Activated naive CD8-positive, alpha-beta T cell treated with anti-CD3 and anti-CD28 coated beads for 36 hours (primary cell): ENCODE measurements around the gene GFAP. TPM values are rescaled to one million over a fixed set of nuclear protein-coding genes. Genes with fewer than 3 reads are reported as not detected.
A peak's percentile ranks its signal among the peaks of the same experiment; 100 is the strongest.

Experiments used
- DNase-seq: peaks from one replicate; pipeline ENCODE4 v3.0.0; 2021
- H3K27ac Mint-ChIP-seq: one replicate; pipeline ENCODE4 v1.8.0; 2022; ENCODE audit warnings: mild to moderate bottlenecking, moderate library complexity, mixed read lengths
- H3K27me3 Mint-ChIP-seq: one replicate; pipeline ENCODE4 v1.8.0; 2022; ENCODE audit warnings: mild to moderate bottlenecking, mixed read lengths
- H3K36me3 Mint-ChIP-seq: one replicate; pipeline ENCODE4 v1.8.0; 2021; ENCODE audit warnings: mild to moderate bottlenecking, mixed read lengths
- H3K4me1 Mint-ChIP-seq: one replicate; pipeline ENCODE4 v1.8.0; 2021; ENCODE audit warnings: mixed read lengths
- H3K4me3 Mint-ChIP-seq: one replicate; pipeline ENCODE4 v1.8.0; 2022; ENCODE audit warnings: mild to moderate bottlenecking, moderate library complexity, mixed read lengths
- H3K9me3 Mint-ChIP-seq: one replicate; pipeline ENCODE4 v1.8.0; 2022; ENCODE audit warnings: mixed read lengths
- total RNA-seq, 2 experiments: library from RNA; stranded (reverse); gene quantifications; one replicate each; pipeline ENCODE4 v1.2.3, GENCODE V29; 2021

Gene GFAP
- total RNA-seq, 2 experiments from 2014 or later, result not detected

DNA sequence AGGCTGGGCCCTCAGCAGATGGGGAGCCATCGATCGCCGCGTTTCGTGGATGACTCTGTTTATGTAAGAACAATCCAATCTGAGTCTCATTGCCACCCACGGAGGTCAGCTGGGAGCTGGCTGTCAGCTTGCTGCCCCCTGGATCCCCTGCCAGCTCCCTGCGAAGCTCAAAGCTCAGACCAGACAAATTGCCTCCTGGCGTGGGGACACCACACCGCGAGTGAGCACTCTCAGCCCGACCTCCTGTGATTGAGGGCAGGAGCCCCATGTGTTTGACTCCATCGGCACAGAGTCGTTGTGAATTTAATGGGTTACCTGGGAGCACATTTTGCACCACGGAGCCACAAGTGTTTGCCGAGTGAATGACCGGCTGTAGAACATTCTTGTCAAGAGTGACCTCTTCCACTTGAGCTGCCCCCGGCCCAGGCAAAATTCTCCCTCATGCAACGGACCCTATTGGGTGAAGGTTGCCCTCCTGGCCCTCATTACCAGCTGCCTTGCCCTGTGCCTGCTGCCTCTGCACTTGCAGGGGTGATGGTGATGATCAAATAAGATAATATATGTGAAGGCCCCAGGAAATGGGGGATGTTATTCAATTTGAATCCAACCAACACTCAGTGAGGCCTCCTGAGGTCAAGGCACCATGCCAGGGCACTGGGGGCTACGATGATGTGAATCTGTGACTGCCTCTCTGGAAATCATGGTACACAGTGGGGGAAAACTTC lies 7.6 kb upstream of the GFAP start:
- Mint-ChIP-seq H3K27me3 (peaks cover 20% of the 10 kb centered on the region), H3K4me1 (peaks cover 4% of the 10 kb centered on the region), H3K4me3 (no peak overlapping the region), H3K9me3 (no peaks in the 10 kb centered on the region), H3K36me3 (peaks cover 15% of the 10 kb centered on the region), H3K27ac (no peak overlapping the region)
- DNase-seq, result no peak

DNA sequence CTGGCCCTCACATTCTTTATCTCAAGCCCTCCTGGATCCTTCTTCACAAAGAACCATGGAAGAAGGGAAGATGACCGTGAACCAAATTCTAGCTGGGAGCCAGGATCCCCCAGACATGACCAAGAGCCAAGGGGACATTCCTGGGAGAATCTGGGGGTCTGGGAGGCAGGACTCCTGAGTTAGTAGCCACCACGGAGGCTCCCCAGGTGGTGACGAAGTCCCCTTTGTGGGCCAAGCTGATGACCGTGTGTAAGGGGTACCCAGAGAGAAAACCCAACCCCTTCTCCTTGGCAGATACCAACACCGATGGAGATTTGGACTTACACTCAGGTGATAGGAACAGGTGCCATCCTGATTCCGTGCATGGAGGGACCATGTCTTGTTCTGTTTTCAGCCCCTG lies 6.8 kb upstream of the GFAP start:
- H3K4me3 Mint-ChIP-seq, result no peak overlapping the region
- H3K36me3 Mint-ChIP-seq, result peaks cover 8% of the 10 kb centered on the region
- no peak for DNase-seq
- H3K9me3 Mint-ChIP-seq, result no peaks in the 10 kb centered on the region
- no peak overlapping the region for H3K27ac Mint-ChIP-seq
- H3K4me1 Mint-ChIP-seq, result peaks cover 4% of the 10 kb centered on the region
- peaks cover 20% of the 10 kb centered on the region for H3K27me3 Mint-ChIP-seq

DNA sequence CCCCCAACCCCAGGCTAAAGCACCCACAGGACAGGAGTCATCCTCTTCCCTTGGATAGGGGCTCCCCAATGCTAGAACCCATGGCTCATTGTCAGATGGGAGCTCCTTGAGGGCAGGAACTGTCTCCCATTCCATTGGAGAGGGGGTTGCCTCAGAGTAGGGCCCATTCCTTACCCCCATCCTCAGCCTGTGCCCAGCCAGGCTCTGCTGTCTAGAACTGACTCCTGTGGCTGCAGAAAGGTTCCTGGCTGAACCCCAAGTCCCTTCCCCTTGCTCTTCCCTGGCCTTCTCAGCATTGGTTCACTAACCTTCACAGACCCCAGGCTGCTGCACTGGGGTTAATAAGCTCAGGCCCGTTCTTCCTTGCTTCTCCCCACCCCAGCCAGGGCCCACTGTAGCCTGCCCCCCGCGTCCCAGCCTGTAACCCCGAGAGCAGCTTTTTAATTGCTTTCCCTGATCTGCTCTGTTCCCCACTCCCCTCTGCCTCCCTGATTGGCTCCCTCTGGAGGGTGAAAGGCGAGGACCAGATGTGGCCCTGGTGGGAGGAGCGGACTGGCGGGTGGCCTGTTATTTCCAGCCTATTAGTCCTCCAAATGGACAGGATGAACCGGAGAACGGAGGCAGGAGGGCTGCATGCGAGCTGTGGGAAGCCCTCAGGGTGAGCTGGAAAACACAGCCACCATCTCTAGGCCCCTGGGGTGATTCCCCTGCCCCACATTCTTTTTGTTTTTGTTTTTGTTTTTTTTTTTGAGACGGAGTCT lies 6.0 kb upstream of the GFAP start:
- no peak overlapping the region for H3K4me3 Mint-ChIP-seq
- H3K27ac Mint-ChIP-seq, result no peak overlapping the region
- no peak for DNase-seq
- no peaks in the 10 kb centered on the region for H3K9me3 Mint-ChIP-seq
- peaks cover 6% of the 10 kb centered on the region for H3K36me3 Mint-ChIP-seq
- peaks cover 20% of the 10 kb centered on the region for H3K27me3 Mint-ChIP-seq
- H3K4me1 Mint-ChIP-seq, result peaks cover 4% of the 10 kb centered on the region

DNA sequence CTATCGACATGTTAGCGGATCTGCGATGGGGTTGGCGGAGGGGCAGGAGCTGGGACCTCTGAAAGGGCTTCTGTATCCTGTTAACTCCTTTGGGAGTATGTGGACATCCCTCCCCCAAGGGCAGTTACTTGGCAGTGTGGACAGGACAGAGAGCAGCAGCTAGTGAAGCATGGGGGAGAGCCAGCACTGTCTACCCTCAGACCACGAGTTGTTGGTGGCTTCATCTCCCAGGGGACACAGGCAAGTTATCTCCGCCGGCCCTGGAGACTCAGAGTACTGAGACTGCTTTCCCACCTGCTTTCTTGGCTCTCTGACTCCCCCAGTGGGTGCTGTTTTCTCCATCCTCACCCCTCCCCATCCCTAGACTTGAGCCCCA lies 5.3 kb upstream of the GFAP start:
- Mint-ChIP-seq H3K27ac (no peak overlapping the region), H3K36me3 (no peaks in the 10 kb centered on the region), H3K9me3 (no peaks in the 10 kb centered on the region), H3K4me3 (no peak overlapping the region), H3K27me3 (peaks cover 20% of the 10 kb centered on the region), H3K4me1 (peaks cover 4% of the 10 kb centered on the region)
- no peak for DNase-seq

DNA sequence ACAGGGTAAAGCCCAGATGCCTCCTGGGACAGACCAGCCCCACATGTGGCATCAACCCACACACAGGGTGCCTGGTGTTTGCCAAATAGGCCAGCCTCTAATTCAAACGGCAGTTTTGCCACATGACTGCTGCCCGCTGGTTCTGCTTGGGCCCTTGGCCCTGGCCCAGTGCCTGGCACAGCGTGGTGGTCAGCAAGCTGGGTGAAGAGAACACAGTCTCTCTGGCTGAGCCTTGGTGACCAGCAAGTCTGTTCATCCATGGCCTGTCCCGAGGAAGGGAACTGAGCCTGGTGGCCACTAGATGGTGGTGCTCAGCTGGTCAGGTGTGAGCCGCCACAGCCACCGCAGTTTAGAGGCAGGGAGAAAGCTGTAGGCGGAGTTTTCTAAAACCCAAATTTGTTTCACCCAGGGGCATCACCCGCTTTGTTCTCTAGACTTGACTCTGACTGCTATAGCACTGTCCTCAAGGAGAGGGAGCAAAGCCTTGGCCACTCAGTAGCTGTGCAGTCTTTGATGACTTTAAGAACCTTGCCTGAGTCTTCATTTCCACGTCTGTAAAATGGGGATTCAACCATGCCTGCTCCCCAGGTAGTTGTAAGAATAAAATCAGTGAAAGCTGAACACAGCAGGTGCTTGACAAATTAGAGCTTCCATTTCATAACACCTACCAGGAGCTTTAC lies 4.7 kb upstream of the GFAP start:
- Mint-ChIP-seq H3K27ac (no peak overlapping the region), H3K4me3 (no peak overlapping the region), H3K27me3 (peaks cover 20% of the 10 kb centered on the region), H3K9me3 (no peaks in the 10 kb centered on the region), H3K36me3 (no peaks in the 10 kb centered on the region), H3K4me1 (peaks cover 4% of the 10 kb centered on the region)
- DNase-seq, result peak; percentile 63

DNA sequence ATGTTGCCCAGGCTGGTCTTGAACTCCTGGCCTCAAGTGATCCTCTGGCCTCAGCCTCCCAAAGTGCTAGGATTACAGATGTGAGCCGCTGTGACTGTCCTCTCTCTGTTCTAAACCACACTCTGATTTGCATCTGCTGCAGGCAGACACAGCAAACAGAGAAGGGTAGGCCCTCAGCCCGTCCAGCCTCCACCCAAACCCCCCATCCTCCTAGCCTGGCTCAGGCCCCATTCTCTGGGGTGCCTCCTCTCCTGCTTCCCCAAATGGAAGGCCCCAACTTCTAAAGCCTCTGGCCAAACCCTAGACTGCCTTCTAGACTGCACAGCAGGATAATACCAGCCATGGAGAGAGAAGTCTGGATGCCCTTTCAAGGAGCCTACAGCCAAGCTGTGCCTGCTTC lies 4.1 kb upstream of the GFAP start:
- no peaks in the 10 kb centered on the region for H3K36me3 Mint-ChIP-seq
- peaks cover 4% of the 10 kb centered on the region for H3K4me1 Mint-ChIP-seq
- H3K27me3 Mint-ChIP-seq, result peaks cover 25% of the 10 kb centered on the region
- no peak for DNase-seq
- H3K4me3 Mint-ChIP-seq, result no peak overlapping the region
- no peak overlapping the region for H3K27ac Mint-ChIP-seq
- H3K9me3 Mint-ChIP-seq, result no peaks in the 10 kb centered on the region

DNA sequence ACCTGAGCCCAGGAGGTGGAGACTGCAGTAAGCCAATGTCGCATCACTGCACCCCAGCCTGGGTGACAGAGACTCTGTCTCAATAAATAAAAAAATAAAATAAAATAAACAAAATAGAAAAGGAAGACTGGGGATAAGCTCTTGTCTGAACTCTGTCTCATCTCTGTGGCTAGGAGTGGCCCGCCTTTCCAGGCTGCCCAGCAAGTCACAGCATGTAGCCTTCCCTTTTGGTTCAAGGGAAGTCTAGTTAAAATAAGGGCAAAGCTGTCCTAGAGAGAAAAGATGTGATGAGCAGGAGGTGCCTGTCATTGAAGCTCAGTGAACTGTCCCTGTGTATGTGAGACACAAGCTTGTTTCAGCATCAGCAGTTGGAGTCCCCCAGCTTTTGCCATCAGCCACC lies 2.7 kb upstream of the GFAP start:
- Mint-ChIP-seq H3K4me1 (peaks cover 4% of the 10 kb centered on the region), H3K36me3 (no peaks in the 10 kb centered on the region), H3K4me3 (no peak overlapping the region), H3K27ac (no peak overlapping the region), H3K27me3 (peaks cover 28% of the 10 kb centered on the region), H3K9me3 (no peaks in the 10 kb centered on the region)
- DNase-seq, result no peak

DNA sequence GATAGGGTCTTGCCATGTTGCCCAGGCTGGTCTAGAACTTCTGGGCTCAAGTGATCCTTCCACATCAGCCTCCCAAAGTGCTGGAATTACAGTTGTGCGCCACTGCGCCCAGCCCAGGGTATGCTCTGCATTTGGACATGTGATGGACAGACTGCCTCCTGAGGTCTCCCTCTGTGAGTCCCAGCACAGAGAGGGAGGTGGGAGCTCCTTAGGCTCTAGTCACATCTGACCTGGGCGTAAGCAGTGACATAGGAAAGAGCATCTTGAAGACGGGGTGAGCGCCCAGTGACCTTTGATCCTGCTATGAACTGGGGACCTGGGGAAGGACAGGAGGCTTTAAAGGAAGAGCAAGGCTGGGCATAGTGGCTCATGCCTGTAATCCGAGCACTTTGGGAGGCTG lies 2.2 kb upstream of the GFAP start:
- no peak for DNase-seq

DNA sequence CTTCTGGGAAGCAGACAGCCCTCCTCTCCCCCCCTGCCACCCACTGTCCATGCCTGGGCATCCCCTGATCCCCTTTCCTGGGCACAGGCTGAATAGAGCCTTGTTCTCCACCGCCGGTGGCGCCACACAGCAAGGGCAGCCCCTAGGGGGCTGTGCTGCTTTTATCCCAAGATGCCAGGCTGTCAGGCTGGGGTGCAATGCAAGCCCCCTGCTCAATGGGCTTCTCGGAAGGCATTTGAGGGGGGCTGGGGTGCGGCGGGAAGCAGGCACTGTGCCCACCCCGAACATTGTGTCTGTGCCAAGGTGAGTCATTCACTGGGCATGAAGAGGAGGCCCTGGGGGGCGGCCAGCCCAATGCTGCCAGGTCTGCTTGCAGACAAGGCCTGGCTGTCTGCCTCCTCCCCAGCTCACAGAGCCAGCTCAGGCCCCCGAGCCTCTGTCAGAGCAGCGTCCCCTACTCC lies 1.5 kb upstream of the GFAP start:
- Mint-ChIP-seq H3K4me1 (peaks cover 4% of the 10 kb centered on the region), H3K27ac (no peak overlapping the region), H3K27me3 (peaks cover 32% of the 10 kb centered on the region), H3K4me3 (no peak overlapping the region), H3K9me3 (no peaks in the 10 kb centered on the region), H3K36me3 (no peaks in the 10 kb centered on the region)
- no peak for DNase-seq

More for the DNA sequence above, 2.2 kb upstream of the GFAP start:
- H3K9me3 Mint-ChIP-seq, result no peaks in the 10 kb centered on the region
- H3K27ac Mint-ChIP-seq, result no peak overlapping the region
- no peak overlapping the region for H3K4me3 Mint-ChIP-seq
- H3K4me1 Mint-ChIP-seq, result peaks cover 4% of the 10 kb centered on the region
- no peaks in the 10 kb centered on the region for H3K36me3 Mint-ChIP-seq
- peaks cover 28% of the 10 kb centered on the region for H3K27me3 Mint-ChIP-seq

DNA sequence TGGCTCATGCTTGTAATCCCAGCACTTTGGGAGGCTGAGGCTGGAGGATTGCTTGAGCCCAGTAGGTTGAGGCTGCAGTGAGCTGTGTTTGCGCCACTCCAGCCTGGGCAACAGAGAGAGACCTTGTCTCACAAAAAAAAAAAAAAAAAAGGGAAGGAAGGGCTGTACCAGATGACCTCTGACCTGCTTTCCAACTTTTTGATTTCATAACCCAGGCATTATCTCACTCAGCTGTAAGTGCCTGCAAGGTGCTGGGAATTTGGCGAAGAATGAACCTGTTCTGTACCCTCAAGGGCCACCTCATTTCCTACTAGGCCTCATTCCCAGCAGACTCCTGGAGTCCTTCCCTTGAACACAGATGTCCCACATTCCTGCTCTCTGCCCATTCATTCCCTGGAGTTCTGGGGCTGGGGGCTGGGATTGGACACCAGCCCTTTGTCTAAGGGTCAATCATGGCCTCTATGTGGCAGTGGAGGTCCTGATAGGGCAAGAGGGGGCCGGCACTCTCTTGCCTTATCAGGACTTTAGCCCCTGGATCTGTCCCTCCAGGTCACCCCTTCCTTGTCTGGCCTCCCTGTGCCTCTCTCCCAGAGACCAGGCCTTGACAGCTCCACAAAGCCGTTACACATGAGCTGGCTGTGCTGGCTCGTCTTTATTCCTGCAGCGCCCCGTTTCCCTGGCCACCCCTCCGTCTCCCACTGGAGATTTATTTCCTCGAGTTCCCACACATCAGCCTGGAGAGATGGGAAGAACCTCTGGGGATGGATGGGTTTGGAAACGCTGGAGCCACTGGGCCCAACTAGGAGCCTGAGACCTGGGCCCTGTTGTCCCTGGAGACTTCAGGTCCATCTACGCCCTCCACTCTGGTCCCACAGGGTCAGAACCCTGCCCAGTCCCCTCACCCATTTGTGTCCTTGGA lies 821 bp upstream of the GFAP start:
- Mint-ChIP-seq H3K4me3 (no peak overlapping the region), H3K36me3 (no peaks in the 10 kb centered on the region), H3K27ac (no peak overlapping the region), H3K4me1 (peaks cover 5% of the 10 kb centered on the region), H3K9me3 (no peaks in the 10 kb centered on the region), H3K27me3 (peaks cover 33% of the 10 kb centered on the region)
- DNase-seq, result no peak

DNA sequence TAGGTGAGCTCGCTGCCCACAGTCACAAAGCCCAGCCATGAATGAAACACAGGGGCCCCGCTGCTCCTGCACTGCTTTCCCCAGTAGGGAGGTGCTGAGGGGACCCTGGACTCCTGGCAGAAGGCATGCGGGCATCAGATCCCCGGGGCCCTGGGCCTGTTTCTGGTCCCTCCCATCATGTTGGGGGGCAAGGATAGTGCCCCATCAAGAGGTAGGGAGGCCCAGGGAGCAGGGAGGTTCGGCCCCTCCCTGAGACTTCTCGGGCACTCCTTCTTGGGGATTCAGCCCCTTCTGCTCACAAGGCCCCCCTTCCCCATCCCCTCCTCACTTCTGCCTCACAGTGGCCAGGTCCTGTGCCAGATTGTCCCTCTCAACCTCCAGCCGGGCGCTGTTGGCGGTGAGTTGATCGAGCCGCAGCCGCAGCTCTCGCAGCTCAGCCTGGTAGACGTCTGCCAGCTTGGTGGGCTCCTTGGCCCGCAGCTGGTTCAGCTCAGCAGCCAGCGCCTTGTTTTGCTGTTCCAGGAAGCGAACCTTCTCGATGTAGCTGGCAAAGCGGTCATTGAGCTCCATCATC lies 515 bp downstream of the GFAP start:
- Mint-ChIP-seq H3K27me3 (peaks cover 38% of the 10 kb centered on the region), H3K4me1 (peaks cover 5% of the 10 kb centered on the region), H3K9me3 (no peaks in the 10 kb centered on the region), H3K27ac (no peak overlapping the region), H3K36me3 (no peaks in the 10 kb centered on the region), H3K4me3 (no peak overlapping the region)
- no peak for DNase-seq

DNA sequence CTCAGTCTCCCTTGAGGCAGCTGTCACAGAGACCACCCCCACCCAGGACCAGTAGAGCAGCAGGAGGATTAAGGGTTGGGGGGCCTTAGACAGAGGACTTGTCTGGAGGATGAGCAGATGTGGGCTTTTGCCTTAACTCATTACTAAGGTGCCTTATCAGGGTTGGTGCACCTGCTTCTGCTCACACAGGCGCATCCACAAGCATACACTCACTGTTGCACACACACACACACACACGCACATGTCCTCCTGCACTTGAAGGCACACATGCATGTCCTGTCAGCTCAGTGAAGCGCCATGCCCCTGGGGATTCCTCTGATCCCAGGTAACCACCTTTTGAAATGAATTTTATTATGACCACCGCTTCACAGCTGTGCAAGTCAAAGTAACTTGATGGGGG lies 1.2 kb downstream of the GFAP start:
- H3K36me3 Mint-ChIP-seq, result no peaks in the 10 kb centered on the region
- H3K4me1 Mint-ChIP-seq, result peaks cover 5% of the 10 kb centered on the region
- H3K9me3 Mint-ChIP-seq, result no peaks in the 10 kb centered on the region
- no peak overlapping the region for H3K27ac Mint-ChIP-seq
- no peak for DNase-seq
- peaks cover 38% of the 10 kb centered on the region for H3K27me3 Mint-ChIP-seq
- H3K4me3 Mint-ChIP-seq, result no peak overlapping the region

DNA sequence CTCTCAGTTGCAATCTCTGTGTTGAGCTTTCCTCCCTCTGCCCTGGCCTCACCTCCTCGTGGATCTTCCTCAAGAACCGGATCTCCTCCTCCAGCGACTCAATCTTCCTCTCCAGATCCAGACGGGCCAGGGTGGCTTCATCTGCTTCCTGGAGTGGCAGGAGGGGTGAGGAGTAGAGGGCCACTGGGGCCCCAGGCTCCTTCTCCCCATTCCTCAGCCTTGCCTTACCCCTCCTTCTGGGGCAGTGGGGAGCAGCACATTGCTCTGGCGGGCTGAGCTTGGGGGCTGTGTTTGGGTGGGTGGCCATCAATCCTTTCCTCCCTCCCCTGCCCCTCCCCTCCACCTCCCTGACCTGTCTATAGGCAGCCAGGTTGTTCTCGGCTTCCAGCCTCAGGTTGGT lies 1.6 kb downstream of the GFAP start:
- Mint-ChIP-seq H3K4me3 (no peak overlapping the region), H3K9me3 (no peaks in the 10 kb centered on the region), H3K36me3 (no peaks in the 10 kb centered on the region), H3K27ac (no peak overlapping the region), H3K4me1 (peaks cover 5% of the 10 kb centered on the region), H3K27me3 (peaks cover 38% of the 10 kb centered on the region)
- DNase-seq, result no peak

DNA sequence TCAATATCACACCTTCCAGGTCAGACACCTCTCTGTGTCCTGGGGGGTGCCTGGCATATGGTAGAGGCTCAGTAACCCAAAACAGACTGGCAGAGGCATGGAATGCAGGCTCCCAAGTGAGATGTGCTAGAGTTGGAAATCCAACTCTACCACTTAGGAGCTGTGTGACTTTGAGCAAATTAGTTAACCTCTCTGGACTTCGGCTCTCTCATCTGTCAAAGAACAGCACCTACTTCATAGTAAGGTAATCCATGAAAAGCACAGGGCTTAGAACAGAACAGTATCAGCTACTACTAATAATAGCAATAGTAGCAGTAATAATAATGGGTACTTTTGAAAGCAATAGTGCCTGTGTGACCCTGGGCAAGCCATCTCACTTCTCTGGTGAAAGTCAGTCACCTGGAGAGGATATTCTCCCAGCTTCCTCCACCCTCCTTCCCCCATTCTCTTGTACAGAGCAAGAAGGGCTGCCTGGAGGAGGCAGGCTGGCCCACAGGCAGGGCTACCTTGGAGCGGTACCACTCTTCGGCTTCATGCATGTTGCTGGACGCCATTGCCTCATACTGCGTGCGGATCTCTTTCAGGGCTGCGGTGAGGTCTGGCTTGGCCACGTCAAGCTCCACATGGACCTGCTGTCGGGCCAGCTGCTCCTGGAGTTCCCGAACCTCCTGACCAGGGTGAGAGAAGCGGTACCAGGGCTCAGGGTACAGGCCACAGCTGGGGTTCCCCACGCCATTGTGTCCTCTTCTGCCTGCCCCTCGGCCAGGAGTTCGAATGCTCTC lies 2.3 kb downstream of the GFAP start:
- DNase-seq, result no peak
- H3K27me3 Mint-ChIP-seq, result peaks cover 38% of the 10 kb centered on the region
- no peaks in the 10 kb centered on the region for H3K9me3 Mint-ChIP-seq
- no peak overlapping the region for H3K27ac Mint-ChIP-seq
- H3K36me3 Mint-ChIP-seq, result no peaks in the 10 kb centered on the region
- H3K4me1 Mint-ChIP-seq, result peaks cover 5% of the 10 kb centered on the region
- H3K4me3 Mint-ChIP-seq, result no peak overlapping the region
